IMR-90 (cell line): ENCODE data around the gene ATP2B2.

Experiments
- BHLHE40 ChIP-seq: fragments of 150-350 bp; IDR thresholded peaks from 2 replicates; pipeline ENCODE4 v1.6.1; 2016; ENCODE audit warnings: mild to moderate bottlenecking, low read depth, low read length
- CEBPB ChIP-seq: IDR thresholded peaks from 2 replicates; pipeline ENCODE4 v1.6.1; 2012; ENCODE audit warnings: low read depth, low read length, improper control_type of control experiment
- CTCF ChIP-seq: conservative IDR thresholded peaks from 2 replicates; pipeline ENCODE4 v1.5.1; 2012; ENCODE audit warnings: mild to moderate bottlenecking, low read depth, low read length, improper control_type of control experiment
- MAFK ChIP-seq: IDR thresholded peaks from 2 replicates; pipeline ENCODE4 v1.6.1; 2012; ENCODE audit warnings: low read depth, low read length, improper control_type of control experiment
- MAZ ChIP-seq: IDR thresholded peaks from 2 replicates; pipeline ENCODE4 v1.6.1; 2012; ENCODE audit warnings: low read depth, mild to moderate bottlenecking, low read length, improper control_type of control experiment, moderate library complexity, borderline replicate concordance
- MXI1 ChIP-seq: IDR thresholded peaks from 2 replicates; pipeline ENCODE4 v1.6.1; 2012; ENCODE audit warnings: low read depth, mild to moderate bottlenecking, low read length, moderate library complexity, borderline replicate concordance
- NFE2L2 ChIP-seq: fragments of 150-350 bp; IDR thresholded peaks from 2 replicates; pipeline ENCODE4 v1.6.1; 2016; ENCODE audit warnings: low read depth, mild to moderate bottlenecking, low read length
- POLR2A ChIP-seq: IDR thresholded peaks from 2 replicates; pipeline ENCODE4 v1.6.1; 2012; ENCODE audit warnings: mild to moderate bottlenecking, low read depth, low read length
- RAD21 ChIP-seq: IDR thresholded peaks from 2 replicates; pipeline ENCODE4 v1.6.1; 2012; ENCODE audit warnings: low read length, improper control_type of control experiment
- SMC3 ChIP-seq: fragments of 150-350 bp; IDR thresholded peaks from 2 replicates; pipeline ENCODE4 v1.6.1; 2016; ENCODE audit warnings: low read depth, mild to moderate bottlenecking, antibody characterized with exemption, low read length, moderate library complexity
- USF2 ChIP-seq: fragments of 150-350 bp; IDR thresholded peaks from 2 replicates; pipeline ENCODE4 v1.6.1; 2017; ENCODE audit warnings: mild to moderate bottlenecking, antibody characterized with exemption, low read length, low read depth

- no peak for TF ChIP-seq POLR2A
- no peak for TF ChIP-seq CTCF
- no peak for TF ChIP-seq SMC3
- no peak for TF ChIP-seq MXI1
- TF ChIP-seq RAD21: no peak
- no peak for TF ChIP-seq CEBPB
- no peak for TF ChIP-seq MAZ
- TF ChIP-seq NFE2L2: no peak
- TF ChIP-seq BHLHE40: no peak
- TF ChIP-seq MAFK: no peak
- TF ChIP-seq USF2: no peak
Observed at GRCh38 chr3:10339376-10339955, 165.9 kb downstream of the ATP2B2 start.
